HK-2 (cell line): Measurements from ENCODE around the gene PTGIS.

ENCODE experiments used
- DNase-seq: peaks from one replicate; pipeline ENCODE4 v3.0.0-alpha.2; 2018; ENCODE audit not compliant: unreplicated experiment

The PTGIS gene

DNA sequence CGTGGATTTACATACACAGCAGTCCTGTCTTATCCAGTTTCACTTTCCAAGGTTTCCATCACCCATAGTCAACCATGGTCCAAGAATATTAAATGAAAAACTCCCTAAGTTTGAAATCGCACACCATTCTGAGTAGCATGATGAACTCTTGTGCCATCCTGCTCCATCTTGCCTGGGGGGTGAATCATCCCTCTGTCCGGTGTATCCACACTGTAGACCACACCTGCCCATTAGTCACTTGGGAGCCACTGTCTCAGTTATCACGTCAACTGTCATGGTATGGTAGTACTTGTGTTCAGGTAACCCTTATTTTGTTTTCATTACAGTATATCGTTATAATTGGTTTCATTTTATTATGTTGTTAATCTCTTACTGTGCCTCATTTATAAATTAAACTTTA lies 38.5 kb downstream of the PTGIS start:
- DNase-seq = no peak

DNA sequence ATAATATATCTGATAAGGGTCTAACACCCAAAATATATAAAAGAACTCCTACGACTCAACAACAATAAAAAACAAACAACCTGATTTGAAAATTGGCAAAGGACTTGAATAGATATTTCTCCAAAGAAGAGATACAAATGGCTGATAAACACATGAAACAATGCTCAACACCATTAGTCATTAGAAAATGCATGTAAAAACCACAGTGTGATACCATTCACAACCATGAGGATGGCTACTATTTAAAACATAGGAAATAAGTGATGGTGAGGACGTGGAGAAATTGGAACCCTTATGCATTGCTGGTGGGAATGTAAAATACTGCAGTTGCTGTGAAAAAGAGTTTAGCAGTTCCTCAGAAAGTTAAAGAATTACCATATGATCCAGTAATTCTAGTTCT lies 41.4 kb downstream of the PTGIS start:
- DNase-seq = no peak

DNA sequence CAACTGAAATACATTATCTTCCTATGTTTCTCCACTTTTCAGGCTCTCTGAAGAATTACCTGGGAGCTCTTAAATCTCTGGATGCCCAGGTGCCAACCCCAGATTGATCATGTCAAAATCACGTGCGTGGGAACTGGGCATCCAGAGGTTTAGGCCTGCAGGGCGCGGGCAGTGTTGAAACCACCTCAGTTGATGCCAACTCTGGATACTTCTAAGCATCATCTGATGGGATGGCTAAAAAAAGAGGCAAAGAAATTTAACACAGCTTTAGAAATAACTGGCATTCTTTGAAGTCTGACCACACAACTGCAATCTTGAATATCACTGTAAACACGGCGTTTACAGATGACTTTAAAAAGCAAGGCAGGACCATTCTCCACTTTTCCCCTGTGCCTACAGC lies 41.9 kb downstream of the PTGIS start:
- DNase-seq = no peak

DNA sequence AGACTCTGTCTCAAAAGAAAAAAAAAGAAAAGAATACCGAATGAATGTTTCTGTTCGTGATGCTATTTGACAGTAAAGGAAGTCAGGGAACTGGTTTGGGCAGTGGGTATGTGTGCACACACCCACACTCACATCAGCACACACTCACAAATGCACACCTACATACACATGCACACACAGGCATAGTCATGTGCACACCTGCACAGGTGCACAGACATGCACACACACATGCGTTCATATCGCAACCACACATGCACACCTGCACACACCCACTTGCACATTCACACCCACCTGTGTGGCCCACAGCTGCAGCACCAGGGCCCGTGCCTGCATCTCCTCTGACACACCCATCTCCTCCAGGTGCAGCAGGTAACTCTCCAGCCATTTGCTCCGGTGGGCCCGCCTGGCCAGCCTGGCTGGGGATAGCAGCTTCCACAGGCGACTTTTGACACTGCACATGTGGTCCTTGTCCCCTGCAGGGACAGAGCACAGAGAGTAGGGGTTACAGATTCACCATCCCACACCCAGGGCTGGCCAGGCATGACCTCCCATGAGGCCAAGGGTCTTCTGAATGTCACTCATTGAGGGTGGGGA lies 44.1 kb downstream of the PTGIS start:
- DNase-seq = no peak

DNA sequence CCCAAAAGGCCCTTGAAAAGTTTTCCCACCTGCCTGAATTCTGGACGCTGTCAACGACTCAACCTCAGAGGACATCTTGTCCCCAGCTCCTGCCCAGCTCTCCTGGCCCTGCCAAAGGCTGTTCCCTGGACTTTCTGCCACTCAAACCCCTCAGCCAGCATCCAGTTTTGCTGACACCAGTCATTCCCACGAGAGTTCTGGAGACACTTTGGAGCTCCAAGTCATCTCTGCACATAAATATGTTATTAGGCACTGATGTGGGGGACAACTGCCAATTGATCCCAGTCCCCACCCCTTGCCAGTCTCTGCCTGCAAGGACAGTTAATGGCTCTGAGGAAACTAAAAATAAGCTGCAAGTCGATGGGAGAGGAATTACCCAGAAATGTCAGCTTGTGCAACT lies 46.6 kb downstream of the PTGIS start:
- no peak for DNase-seq

DNA sequence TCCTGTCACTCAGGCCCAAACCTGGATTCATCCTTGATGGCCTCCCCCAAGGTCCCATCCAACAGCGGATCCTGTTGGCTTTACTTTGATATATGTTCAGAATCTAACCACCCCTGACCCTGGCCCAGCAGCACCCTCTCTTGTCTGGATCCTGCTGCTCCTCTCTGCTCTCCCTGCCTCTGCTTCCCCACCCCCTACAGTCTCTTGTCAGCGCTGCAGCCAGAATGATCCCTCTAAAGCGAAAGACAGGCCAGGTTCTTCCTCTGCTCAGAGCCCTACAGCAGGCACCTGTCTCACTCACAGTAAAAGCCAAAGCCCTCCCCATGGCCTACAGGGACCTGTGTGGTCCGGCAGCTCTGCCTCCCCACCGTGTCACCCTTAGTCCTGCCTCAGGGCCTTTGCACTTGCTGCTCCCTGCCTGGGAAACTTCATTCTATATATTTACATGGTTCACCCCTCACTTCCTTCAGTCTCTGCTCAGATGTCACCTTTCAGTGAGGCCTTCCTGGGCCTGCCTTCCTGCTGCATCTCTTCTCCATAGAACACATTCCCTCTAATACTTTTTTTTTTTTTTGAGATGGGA lies 48.1 kb downstream of the PTGIS start:
- DNase-seq = no peak

DNA sequence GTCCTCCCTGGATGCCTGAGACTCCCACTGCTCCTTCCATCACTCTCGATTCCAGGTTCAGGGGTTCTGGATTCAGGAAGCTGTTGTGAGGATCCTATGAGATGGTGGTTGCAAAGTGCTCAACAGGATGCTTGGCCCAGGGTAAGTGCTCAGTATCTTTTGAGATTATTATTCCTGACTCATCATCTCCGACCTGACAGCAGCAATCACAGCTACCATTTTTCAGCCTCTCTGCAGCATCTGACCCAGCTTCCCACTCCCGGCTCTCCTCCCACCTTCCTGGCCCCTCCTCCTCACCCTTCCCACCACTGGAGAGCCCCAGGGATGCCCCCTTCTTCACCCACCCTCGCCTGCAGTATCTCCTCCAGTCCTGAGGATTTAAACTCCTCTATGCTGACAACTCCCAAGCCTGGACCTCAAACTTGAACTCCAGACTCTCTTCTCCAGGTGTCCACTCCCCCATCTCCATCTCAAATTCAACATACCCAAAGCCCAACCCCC lies 48.7 kb downstream of the PTGIS start:
- DNase-seq = no peak

DNA sequence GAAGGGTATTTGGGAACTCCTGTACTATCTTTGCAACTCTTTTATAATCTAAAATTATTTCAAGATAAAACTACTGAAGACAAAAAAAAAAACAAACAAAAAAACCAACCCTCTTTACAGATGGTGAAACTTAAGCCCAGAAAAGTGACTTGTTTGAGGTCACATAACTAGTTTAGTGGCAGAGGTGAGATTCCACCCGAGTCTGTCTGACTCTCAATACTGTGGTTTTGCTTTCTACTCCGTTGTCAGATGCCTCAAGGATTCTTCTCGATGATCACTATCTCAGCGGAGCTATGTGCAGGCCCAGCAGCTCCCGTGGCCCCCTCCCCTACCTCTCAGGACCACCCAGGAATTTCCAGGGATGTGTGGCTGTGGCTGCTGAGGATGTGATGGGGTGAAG lies 49.4 kb downstream of the PTGIS start:
- no peak for DNase-seq

DNA sequence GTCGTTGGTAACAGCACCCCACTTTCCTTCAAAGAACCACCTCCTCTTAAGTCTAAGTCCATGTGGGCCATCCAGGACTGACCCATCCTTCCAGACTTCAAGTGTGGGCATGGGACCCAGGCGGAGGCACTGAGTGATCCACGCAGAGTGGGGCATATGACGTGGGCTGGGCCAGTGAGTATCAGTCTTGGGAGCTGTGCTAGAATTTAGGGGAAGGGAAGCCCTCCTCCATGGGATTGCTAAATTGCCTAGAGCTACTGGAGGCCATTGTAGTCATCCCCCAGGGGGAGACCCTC lies 50.2 kb downstream of the PTGIS start:
- no peak for DNase-seq

DNA sequence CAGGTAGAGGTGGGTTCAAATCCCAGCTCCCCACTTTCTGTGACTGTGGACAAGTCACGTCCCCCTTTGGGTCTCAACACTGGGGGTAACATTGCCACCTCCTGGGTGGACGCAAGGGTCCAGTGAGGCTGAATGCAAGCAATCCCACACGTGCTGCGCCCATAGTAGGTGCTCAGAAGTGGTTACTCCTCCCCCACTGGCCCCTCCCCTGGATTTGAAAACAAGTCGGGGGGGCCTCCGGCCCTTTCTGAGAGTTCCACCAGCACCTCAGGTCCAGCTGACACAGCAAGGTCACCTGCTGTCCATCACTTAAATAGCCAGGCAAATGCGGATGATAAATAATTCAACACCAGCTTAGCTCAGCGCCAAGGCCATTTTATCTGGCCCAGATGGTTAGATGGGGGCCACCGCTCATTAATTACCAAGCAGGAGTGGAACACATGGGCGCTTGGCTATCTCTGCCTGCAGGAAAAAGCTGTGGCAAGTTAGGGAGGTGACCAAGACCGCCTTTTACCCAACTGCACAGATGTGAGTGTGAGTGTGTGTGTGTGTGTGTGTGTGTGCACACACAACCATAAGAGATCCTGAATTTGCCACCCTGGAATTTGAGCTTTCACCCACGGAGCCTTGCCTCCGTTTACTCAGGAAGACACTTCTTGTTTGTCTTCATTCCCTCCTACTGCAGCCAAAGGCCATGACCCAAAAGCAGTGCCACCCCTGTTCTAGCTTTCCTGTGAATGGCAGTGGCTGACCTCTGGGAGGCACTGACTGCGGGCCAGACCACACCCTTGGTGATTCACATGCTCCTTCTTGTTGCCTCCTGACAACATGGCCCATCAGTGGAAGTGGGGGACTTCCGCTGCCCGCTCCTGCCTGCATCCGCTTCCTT lies 50.8 kb downstream of the PTGIS start:
- DNase-seq = no peak

DNA sequence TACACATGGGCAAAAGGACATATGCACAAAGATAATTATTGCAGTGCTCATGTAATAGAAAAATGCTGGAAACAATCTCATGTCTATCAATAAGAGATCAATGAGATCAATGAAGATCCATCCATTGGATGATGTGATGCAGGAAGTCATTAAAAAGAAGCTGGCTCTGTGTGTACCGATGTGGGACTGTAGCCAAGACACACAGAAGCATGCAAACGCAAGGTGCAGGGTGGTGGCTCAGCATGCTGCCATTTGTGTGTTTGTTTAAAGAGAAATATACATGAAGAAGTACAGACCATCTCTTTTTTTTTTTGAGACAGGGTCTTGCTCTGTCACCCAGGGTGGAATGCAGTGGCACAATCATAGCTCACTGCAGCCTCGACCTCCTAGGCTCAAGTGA lies 52.4 kb downstream of the PTGIS start:
- no peak for DNase-seq

DNA sequence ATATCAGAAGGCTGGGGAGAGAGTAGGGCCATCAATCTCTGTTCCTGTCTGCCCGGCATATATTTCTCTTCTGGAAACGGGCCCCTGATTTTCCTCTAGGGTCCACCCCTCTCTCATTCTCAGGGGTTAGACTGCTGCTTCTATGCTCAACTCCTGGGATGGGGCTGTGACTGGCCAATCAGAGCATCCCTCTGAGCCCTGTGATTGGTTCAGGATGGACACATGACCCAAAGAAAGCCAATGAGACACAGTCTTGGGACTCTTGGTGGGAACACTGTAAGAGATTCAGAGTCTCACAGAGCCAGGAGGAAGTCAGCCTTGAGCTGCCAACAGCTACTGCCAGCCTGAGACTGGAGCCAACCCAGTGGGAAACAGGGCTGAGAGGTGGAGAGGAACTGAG lies 54.4 kb downstream of the PTGIS start:
- DNase-seq = no peak

DNA sequence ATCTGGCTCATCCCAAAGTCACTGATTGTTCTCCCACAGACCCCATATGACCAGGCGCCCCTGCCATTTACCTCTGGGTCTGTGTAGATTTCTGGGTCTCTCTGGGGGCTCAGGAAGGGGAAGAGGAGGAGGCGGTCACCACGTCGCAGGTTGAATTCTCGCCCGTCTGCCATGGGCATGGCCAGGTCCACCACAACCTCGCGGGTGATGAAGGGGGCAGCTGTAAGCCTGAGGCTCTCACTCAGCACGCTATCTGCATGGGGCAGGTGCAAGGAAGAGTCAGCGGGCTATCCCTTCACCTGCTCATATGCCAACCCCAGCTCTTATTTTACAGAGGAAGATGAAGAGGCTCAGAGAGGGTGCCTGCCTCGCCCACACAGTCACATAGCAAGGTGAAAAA lies 54.9 kb downstream of the PTGIS start:
- no peak for DNase-seq

DNA sequence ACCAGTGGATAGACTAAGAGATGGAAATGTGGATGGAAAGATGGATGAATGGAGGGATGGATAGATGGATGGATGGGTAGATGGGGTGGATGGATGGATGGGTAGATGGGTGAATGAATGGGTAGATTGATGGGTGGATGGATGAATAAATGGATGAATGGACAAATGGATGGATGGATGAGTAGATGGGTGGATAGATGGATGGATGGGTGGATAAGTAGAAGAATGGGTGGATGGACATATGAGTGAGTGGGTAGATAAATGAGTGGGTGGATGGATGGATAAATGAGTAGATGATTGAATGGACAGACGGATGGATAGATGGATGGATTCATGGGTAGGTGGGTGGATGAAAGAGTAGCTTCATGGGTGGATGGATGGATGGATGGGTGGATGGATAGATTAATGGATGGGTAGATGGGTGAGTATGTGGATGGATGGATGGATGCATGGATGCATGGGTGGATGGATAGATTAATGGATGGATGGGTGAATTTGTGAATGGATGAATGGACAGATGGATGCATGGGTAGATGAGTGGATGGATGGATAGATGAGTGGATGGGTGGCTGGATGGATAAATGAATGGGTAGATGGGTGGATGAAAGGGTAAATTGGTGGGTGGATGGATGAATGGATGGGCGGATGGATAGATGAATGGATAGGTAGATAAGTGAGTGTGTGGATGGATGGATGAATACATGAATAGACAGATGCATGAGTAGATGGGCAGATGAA lies 56.0 kb downstream of the PTGIS start:
- DNase-seq = no peak

DNA sequence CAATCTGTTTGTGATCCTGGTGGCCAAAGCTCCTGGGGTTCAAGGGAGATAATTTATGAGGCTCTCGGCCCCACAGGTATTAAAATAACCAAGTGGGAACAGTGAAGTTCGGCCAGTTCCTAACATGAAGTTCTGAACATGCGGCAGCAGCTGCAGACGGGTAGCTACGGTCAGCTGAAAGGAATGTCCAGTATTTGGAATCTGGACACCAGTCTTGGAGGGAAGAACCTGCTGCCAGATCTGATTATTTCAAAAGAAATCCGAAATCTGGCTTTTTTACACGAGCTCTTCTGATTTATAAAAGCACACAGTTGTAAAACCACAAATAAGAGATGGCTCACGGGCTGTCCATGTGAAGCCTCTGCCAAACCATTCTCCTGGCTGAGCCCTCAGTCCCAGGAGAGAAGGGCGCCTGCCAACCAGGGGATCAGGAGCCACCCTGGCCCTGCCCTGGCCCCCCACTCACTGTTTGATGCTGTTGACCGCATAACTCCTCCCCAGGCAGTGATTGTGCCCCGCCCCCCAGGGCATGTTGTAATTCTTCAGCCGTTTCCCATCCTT lies 57.3 kb downstream of the PTGIS start:
- DNase-seq = no peak

DNA sequence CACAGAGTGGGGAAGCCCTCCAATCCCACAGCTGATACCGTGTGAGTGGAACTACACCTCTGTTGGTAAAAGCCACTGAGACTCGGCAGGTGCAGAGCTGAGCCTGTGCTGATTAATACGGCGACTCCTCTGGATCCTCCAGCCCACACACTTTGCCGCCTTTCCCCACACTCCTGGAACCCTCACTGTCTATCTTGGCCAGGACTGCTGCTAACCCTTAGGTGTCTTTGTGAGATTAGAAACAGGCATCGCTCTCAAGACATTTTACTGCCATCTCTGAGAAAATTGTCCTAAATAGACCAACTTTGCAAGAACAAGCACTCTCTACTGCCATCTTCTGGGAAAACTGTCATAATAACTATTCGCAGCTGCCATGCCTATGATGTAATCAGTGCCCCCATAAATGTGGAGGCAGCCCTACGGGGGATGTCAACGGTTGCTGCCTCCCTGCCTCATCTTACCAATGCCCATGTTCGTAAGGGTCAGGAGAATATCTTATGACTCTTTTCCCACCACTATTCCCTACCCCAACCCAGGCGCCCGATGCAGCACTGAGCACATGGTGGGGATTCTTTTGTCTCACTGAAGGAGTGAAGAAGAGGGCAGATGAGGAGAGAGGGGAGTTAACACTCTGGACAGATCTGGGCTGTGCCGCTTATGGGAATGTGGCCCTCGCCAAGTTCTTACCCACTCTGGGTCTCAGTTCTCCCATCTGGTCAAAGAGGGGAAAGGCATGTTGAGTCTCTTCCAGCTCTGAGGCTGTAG lies 59.3 kb downstream of the PTGIS start:
- DNase-seq = no peak

DNA sequence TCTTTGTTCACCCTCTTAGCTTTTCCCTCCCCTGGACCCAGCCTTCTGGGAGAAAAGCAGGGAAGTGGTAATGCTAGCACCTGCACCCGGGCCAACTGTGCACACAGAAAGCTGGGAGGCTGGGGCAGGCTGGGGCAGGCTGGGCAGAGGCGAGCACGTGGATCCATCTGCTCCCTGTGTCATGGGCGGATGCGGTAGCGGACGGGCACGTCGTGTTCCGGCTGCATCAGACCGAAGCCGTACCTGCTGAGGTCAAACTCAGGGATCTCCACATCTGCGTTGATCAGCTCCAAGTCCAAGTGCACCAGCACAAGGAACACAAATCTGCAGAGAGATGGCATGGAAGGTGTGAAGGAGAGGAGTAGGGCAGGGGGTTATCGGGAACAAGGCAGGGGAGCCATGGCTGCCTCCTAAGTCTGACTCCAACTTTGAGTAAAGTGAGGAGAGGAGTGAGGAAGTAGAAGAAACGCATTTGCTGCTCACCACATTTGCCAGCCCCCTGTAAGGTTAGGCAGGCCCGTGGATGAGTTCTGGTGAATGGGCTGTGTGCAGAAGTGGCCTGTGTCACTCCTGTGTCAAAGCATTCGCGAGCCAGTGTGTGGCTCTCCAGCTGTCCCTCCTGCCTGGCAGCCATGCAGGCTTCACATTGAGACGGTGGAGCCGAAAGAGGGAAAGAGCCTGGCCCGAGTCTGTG lies 60.0 kb downstream of the PTGIS start:
- DNase-seq = no peak

DNA sequence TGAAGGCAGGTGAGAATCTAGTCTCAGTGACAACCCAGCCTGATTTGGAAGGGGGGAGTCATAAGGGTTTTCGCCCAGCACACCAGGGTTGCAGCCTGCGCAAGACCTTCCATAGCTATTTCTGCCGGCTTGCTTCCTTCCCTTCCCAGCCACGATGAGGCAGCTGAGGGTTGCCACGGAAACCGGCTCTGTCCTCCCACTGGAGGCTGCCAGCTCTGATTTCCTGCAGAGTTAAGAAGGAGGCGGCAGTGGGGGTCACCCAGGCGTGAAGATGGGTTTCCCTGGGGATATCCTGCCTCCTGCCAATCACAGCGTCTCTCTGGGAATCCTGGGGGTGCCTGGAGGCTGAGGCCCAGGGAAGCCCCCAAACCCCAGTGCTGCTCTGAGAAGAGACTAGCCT lies 62.4 kb downstream of the PTGIS start:
- DNase-seq = peak; percentile 80

DNA sequence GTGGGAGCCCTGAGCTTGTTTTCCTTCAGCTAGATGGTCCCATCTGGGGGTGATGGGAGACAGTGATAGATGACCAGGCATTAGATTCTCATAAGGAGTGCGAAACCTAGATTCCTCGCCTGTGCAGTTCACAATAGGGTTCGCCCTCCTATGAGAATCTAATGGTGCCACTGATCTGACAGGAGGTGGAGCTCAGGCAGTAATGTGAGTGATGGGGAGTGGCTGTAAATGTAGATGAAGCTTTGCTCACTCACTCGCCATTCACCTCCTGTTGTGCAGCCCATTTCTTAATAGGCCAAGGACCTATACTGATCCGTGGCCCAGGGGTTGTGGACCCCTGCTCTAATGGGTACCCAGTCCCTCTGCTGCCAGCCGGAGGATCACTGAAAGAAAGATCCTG lies 64.8 kb downstream of the PTGIS start:
- no peak for DNase-seq

DNA sequence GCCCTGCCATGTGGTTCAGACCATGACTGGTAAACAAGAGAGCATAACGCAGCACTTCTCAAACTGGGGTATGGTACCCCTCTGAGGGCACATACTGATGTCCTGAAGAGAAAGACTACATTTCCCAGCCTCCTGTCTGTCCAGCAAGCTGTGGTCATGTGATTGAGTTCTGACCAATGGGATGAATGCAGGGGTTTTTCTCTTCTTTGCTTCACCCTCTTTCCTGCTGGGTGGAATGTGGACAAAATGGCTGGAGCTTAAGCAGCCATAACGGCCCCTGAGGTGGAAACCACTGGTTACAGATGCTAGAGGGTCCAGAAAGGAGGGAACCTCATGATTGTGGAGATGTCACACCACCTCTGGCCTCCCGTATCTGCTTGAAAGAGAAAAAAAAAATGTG lies 66.0 kb downstream of the PTGIS start:
- DNase-seq = no peak

DNA sequence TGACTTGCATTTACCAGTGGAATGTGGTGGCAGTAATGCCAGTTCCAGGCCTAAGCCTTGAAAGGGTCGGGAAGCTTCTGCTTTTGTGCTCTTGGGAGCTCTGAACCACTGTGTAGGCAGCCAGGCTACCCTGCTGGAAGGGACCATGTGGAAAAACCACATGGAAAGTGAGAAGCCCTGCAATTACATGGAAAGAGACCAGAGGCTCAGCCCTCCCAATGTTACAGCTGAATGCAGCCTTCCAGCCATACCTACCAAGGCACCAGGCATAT lies 70.6 kb downstream of the PTGIS start:
- no peak for DNase-seq
